H9 (cell line): ENCODE results near the gene CFAP77. TPM values are rescaled to one million over a fixed set of nuclear protein-coding genes. Genes with fewer than 3 reads are reported as not detected.

Experiments
- DNase-seq: peaks from one replicate; pipeline ENCODE4 v3.0.0-alpha.2; 2017
- H2AFZ ChIP-seq: one replicate; pipeline ENCODE4 v1.6.1; 2013; ENCODE audit warnings: mild to moderate bottlenecking, low read length, control low read depth, moderate library complexity
- H2AK5ac ChIP-seq: 2 replicates; pipeline ENCODE4 v1.6.1; 2013; ENCODE audit warnings: low read length, control low read depth, mixed read lengths; ENCODE audit not compliant: insufficient read length
- H2BK120ac ChIP-seq: one replicate; pipeline ENCODE4 v1.6.1; 2013; ENCODE audit warnings: low read depth, mild to moderate bottlenecking, low read length, control low read depth, inconsistent platforms; ENCODE audit not compliant: poor library complexity, severe bottlenecking
- H2BK12ac ChIP-seq: 2 replicates; pipeline ENCODE4 v1.6.1; 2013; ENCODE audit warnings: low read length, control low read depth, mixed read lengths, low read depth; ENCODE audit not compliant: insufficient read length
- H2BK15ac ChIP-seq: 2 replicates; pipeline ENCODE4 v1.6.1; 2013; ENCODE audit warnings: low read depth, low read length, control low read depth
- H2BK20ac ChIP-seq: one replicate; pipeline ENCODE4 v1.6.1; 2013; ENCODE audit warnings: low read depth, mild to moderate bottlenecking, low read length, control low read depth, inconsistent platforms; ENCODE audit not compliant: poor library complexity, severe bottlenecking
- H2BK5ac ChIP-seq: 2 replicates; pipeline ENCODE4 v1.6.1; 2013; ENCODE audit warnings: low read length, control low read depth, mixed read lengths; ENCODE audit not compliant: insufficient read length
- H3K14ac ChIP-seq: 2 replicates; pipeline ENCODE4 v1.6.1; 2013; ENCODE audit warnings: low read length, control low read depth; ENCODE audit not compliant: insufficient read depth
- H3K18ac ChIP-seq: 2 replicates; pipeline ENCODE4 v1.6.1; 2013; ENCODE audit warnings: low read depth, mild to moderate bottlenecking, mixed read lengths, low read length, control low read depth; ENCODE audit not compliant: insufficient read length
- H3K23ac ChIP-seq: 2 replicates; pipeline ENCODE4 v1.6.1; 2013; ENCODE audit warnings: low read length, control low read depth, mixed read lengths, low read depth; ENCODE audit not compliant: insufficient read length
- H3K23me2 ChIP-seq: 2 replicates; pipeline ENCODE4 v1.6.1; 2013; ENCODE audit warnings: low read depth, mild to moderate bottlenecking, mixed read lengths, low read length, control low read depth; ENCODE audit not compliant: insufficient read length, poor library complexity, severe bottlenecking
- H3K27ac ChIP-seq: 2 replicates; pipeline ENCODE4 v1.5.1; 2013; ENCODE audit warnings: low read length, control low read depth, mixed read lengths, low read depth; ENCODE audit not compliant: insufficient read length
- H3K27me3 ChIP-seq: 2 replicates; pipeline ENCODE4 v1.6.1; 2013; ENCODE audit warnings: low read length, control low read depth, inconsistent platforms; ENCODE audit not compliant: insufficient read depth
- H3K4ac ChIP-seq: 2 replicates; pipeline ENCODE4 v1.6.1; 2013; ENCODE audit warnings: low read depth, mild to moderate bottlenecking, control low read depth, inconsistent platforms, low read length, moderate library complexity
- H3K4me1 ChIP-seq: 2 replicates; pipeline ENCODE4 v1.6.1; 2013; ENCODE audit warnings: low read length, control low read depth, inconsistent platforms; ENCODE audit not compliant: insufficient read depth
- H3K4me2 ChIP-seq: 2 replicates; pipeline ENCODE4 v1.6.1; 2013; ENCODE audit warnings: low read length, control low read depth, mixed read lengths; ENCODE audit not compliant: insufficient read length, insufficient read depth
- H3K56ac ChIP-seq: 2 replicates; pipeline ENCODE4 v1.6.1; 2013; ENCODE audit warnings: low read depth, mild to moderate bottlenecking, mixed read lengths, low read length, control low read depth; ENCODE audit not compliant: insufficient read length
- H3K79me1 ChIP-seq: 2 replicates; pipeline ENCODE4 v1.6.1; 2013; ENCODE audit warnings: low read depth, mild to moderate bottlenecking, moderate library complexity, low read length, control low read depth, inconsistent platforms; ENCODE audit not compliant: insufficient read depth, poor library complexity, severe bottlenecking
- H3K79me2 ChIP-seq: 2 replicates; pipeline ENCODE4 v1.6.1; 2013; ENCODE audit warnings: low read length, control low read depth, inconsistent platforms; ENCODE audit not compliant: insufficient read depth
- H3K9ac ChIP-seq: 2 replicates; pipeline ENCODE4 v1.6.1; 2013; ENCODE audit warnings: low read length, control low read depth, mixed read lengths; ENCODE audit not compliant: insufficient read length; ENCODE audit errors: extremely low read depth
- H3K9me3 ChIP-seq: one replicate; pipeline ENCODE4 v1.6.1; 2013; ENCODE audit warnings: low read depth, low read length, inconsistent platforms; ENCODE audit not compliant: control insufficient read depth
- H3T11ph ChIP-seq: one replicate; pipeline ENCODE4 v1.6.1; 2013; ENCODE audit warnings: mild to moderate bottlenecking, low read length, control low read depth, inconsistent platforms
- H4K20me1 ChIP-seq: one replicate; pipeline ENCODE4 v1.6.1; 2013; ENCODE audit not compliant: control insufficient read depth, insufficient read length, insufficient read depth
- H4K5ac ChIP-seq: 2 replicates; pipeline ENCODE4 v1.6.1; 2013; ENCODE audit warnings: low read depth, mild to moderate bottlenecking, mixed read lengths, low read length, control low read depth; ENCODE audit not compliant: insufficient read length
- H4K8ac ChIP-seq: replicated peaks from 2 replicates; pipeline ENCODE4 v1.6.1; 2013; ENCODE audit warnings: low read length, control low read depth, mixed read lengths, low read depth; ENCODE audit not compliant: insufficient read length
- H4K91ac ChIP-seq: 2 replicates; pipeline ENCODE4 v1.6.1; 2013; ENCODE audit warnings: low read depth, mild to moderate bottlenecking, moderate library complexity, mixed read lengths, low read length, control low read depth; ENCODE audit not compliant: insufficient read length
- H3K27ac Mint-ChIP-seq, 3 experiments: 2 replicates in 2 of 3; 3 replicates in 1 of 3; pipeline ENCODE4 v1.8.0; 2020 to 2021; ENCODE audit warnings: mixed read lengths in 3 of 3, mild to moderate bottlenecking in 1 of 3, moderate library complexity in 1 of 3
- H3K27me3 Mint-ChIP-seq: 2 replicates; pipeline ENCODE4 v1.8.0; 2021; ENCODE audit warnings: low read depth, mild to moderate bottlenecking, moderate library complexity, mixed read lengths
- H3K36me3 Mint-ChIP-seq, 3 experiments: 2 replicates in 2 of 3; 3 replicates in 1 of 3; pipeline ENCODE4 v1.8.0; 2020 to 2021; ENCODE audit warnings: low read depth in 3 of 3, mixed read lengths in 3 of 3; ENCODE audit not compliant: insufficient read depth in 1 of 3
- H3K4me1 Mint-ChIP-seq, 2 experiments: 2 replicates each; pipeline ENCODE4 v1.8.0; 2020; ENCODE audit warnings: mixed read lengths in 2 of 2
- H3K4me3 Mint-ChIP-seq, 2 experiments: 2 replicates in 1 of 2; 3 replicates in 1 of 2; pipeline ENCODE4 v1.8.0; 2020 to 2021; ENCODE audit warnings: mild to moderate bottlenecking in 2 of 2, mixed read lengths in 2 of 2, moderate library complexity in 1 of 2
- H3K9me3 Mint-ChIP-seq, 2 experiments: 2 replicates in 1 of 2; 3 replicates in 1 of 2; pipeline ENCODE4 v1.8.0; 2020; ENCODE audit warnings: mild to moderate bottlenecking in 2 of 2, mixed read lengths in 2 of 2, moderate library complexity in 1 of 2
- WGBS: extraction: QIAGEN DNeasy Blood & Tissue Kit; methylation state at CpG from one replicate; pipeline ENCODE4 v1.1.7; 2013; ENCODE audit warnings: missing lambda C conversion rate, low lambda C conversion rate, mixed read lengths; ENCODE audit not compliant: insufficient read length; ENCODE audit errors: extremely low coverage; 5-methylcytosine and 5-hydroxymethylcytosine counted together
- total RNA-seq: library from RNA; stranded (reverse); gene quantifications from 2 replicates; pipeline ENCODE4 v1.2.1, GENCODE V29; 2021
- TF ChIP-seq, protein P1 (sequence below): fragments of 200-600 bp; sonication (generic); conservative IDR thresholded peaks from 3 replicates; pipeline ENCODE4 v1.8.0; 2021; ENCODE audit warnings: antibody characterized with exemption, mild to moderate bottlenecking

Gene CFAP77
- total RNA-seq, 1 experiment from 2014 or later: 0.72 TPM

DNA sequence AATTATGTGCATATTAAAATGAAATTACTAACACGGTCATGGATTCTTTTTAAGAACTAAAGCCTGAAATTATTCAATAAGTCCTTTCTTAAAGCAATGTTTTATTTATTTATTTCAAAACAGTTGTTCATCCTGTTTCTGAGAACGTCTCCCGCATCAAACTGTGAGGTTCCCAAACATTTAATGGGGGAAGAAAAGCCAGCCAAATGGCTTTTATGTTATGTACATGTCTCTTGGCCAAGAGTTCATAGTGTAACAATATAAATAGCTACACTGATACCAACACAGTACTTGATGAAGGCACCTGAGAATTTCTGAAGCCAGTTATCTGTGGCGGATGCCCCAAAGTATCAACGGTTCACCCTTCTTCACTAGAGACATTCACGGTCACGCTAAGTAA is 19.0 kb upstream of the CFAP77 start:
- H3K27me3 ChIP-seq: no peaks in the 10 kb centered on the region
- Mint-ChIP-seq H3K27ac (no peak overlapping the region), H3K4me1 (no peaks in the 10 kb centered on the region), H3K36me3 (peaks cover 40 to 90% (median 88%) of the 10 kb centered on the region in 3 experiments; a peak in 6 of 7 replicates), H3K4me3 (no peak overlapping the region), H3K9me3 (no peaks in the 10 kb centered on the region), H3K27me3 (no peaks in the 10 kb centered on the region)
- H3T11ph ChIP-seq: no peak overlapping the region
- H3K4ac ChIP-seq: no peak overlapping the region
- TF ChIP-seq, protein P1, sequence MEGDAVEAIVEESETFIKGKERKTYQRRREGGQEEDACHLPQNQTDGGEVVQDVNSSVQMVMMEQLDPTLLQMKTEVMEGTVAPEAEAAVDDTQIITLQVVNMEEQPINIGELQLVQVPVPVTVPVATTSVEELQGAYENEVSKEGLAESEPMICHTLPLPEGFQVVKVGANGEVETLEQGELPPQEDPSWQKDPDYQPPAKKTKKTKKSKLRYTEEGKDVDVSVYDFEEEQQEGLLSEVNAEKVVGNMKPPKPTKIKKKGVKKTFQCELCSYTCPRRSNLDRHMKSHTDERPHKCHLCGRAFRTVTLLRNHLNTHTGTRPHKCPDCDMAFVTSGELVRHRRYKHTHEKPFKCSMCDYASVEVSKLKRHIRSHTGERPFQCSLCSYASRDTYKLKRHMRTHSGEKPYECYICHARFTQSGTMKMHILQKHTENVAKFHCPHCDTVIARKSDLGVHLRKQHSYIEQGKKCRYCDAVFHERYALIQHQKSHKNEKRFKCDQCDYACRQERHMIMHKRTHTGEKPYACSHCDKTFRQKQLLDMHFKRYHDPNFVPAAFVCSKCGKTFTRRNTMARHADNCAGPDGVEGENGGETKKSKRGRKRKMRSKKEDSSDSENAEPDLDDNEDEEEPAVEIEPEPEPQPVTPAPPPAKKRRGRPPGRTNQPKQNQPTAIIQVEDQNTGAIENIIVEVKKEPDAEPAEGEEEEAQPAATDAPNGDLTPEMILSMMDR: no peak
- H4K91ac ChIP-seq: no peak overlapping the region
- no peak overlapping the region for H2BK5ac ChIP-seq
- no peak overlapping the region for H3K9ac ChIP-seq
- H3K18ac ChIP-seq: no peak overlapping the region
- H3K79me2 ChIP-seq: no peaks in the 10 kb centered on the region
- H3K79me1 ChIP-seq: no peaks in the 10 kb centered on the region
- H2AFZ ChIP-seq: no peak overlapping the region
- no peaks in the 10 kb centered on the region for H3K9me3 ChIP-seq
- no peak overlapping the region for H3K27ac ChIP-seq
- no peak overlapping the region for H3K14ac ChIP-seq
- H3K56ac ChIP-seq: no peak overlapping the region
- no peaks in the 10 kb centered on the region for H4K20me1 ChIP-seq
- H2BK15ac ChIP-seq: no peak overlapping the region
- H3K4me1 ChIP-seq: no peaks in the 10 kb centered on the region
- no peak overlapping the region for H2BK120ac ChIP-seq
- no peak overlapping the region for H2AK5ac ChIP-seq
- no peak overlapping the region for H2BK20ac ChIP-seq
- H3K23me2 ChIP-seq: no peaks in the 10 kb centered on the region
- no peak overlapping the region for H3K4me2 ChIP-seq
- H3K23ac ChIP-seq: no peak overlapping the region
- H2BK12ac ChIP-seq: no peak overlapping the region
- no peak overlapping the region for H4K8ac ChIP-seq
- no peak for DNase-seq
- whole genome bisulfite sequencing: no CpG with 5 or more reads among the region's 7 CpGs
- no peak overlapping the region for H4K5ac ChIP-seq
